BE2C (cell line): ENCODE results near the gene ST6GALNAC3.

Experiments
- DNase-seq: peaks from one replicate; pipeline ENCODE4 v3.0.0-alpha.2; 2020
- H3K27me3 ChIP-seq: fragments of 250-450 bp; sonication (Bioruptor Pico); 2 replicates; pipeline ENCODE4 v1.5.1; 2020; ENCODE audit warnings: mild to moderate bottlenecking
- H3K36me3 ChIP-seq: fragments of 250-450 bp; sonication (Bioruptor Pico); 2 replicates; pipeline ENCODE4 v1.5.1; 2020; ENCODE audit warnings: mild to moderate bottlenecking
- H3K4me1 ChIP-seq: fragments of 250-450 bp; sonication (Bioruptor Pico); 2 replicates; pipeline ENCODE4 v1.5.1; 2020
- H3K4me3 ChIP-seq: 2 replicates; pipeline ENCODE4 v1.5.1; 2011; ENCODE audit warnings: low read depth, low read length
- H3K9me3 ChIP-seq: fragments of 250-450 bp; sonication (Bioruptor Pico); 2 replicates; pipeline ENCODE4 v1.5.1; 2020
- CTCF ChIP-seq: IDR thresholded peaks from 2 replicates; pipeline ENCODE4 v1.5.1; 2012; ENCODE audit warnings: mild to moderate bottlenecking, low read depth, low read length

ST6GALNAC3 gene

GRCh38 chr1:76179219-76179698 lies 104.7 kb downstream of the ST6GALNAC3 start:
- Histone ChIP-seq H3K27me3 (no peaks in the 10 kb centered on the region), H3K4me3 (no peak overlapping the region), H3K4me1 (no peaks in the 10 kb centered on the region), H3K9me3 (no peaks in the 10 kb centered on the region), H3K36me3 (no peaks in the 10 kb centered on the region)
- DNase-seq: no peak
- TF ChIP-seq CTCF: no peak

GRCh38 chr1:76185207-76185606 lies 110.7 kb downstream of the ST6GALNAC3 start:
- H3K27me3 ChIP-seq: no peaks in the 10 kb centered on the region
- no peaks in the 10 kb centered on the region for H3K4me1 ChIP-seq
- TF ChIP-seq CTCF: no peak
- H3K36me3 ChIP-seq: no peaks in the 10 kb centered on the region
- no peak for DNase-seq
- no peaks in the 10 kb centered on the region for H3K9me3 ChIP-seq
- H3K4me3 ChIP-seq: no peak overlapping the region

GRCh38 chr1:76186554-76187170 lies 112.1 kb downstream of the ST6GALNAC3 start:
- Histone ChIP-seq H3K4me1 (no peaks in the 10 kb centered on the region), H3K27me3 (no peaks in the 10 kb centered on the region), H3K36me3 (no peaks in the 10 kb centered on the region), H3K9me3 (no peaks in the 10 kb centered on the region), H3K4me3 (no peak overlapping the region)
- no peak for TF ChIP-seq CTCF
- DNase-seq: no peak

GRCh38 chr1:76187436-76187835 lies 112.9 kb downstream of the ST6GALNAC3 start:
- no peak for DNase-seq
- no peaks in the 10 kb centered on the region for H3K9me3 ChIP-seq
- H3K27me3 ChIP-seq: no peaks in the 10 kb centered on the region
- TF ChIP-seq CTCF: no peak
- H3K4me1 ChIP-seq: no peaks in the 10 kb centered on the region
- no peaks in the 10 kb centered on the region for H3K36me3 ChIP-seq
- no peak overlapping the region for H3K4me3 ChIP-seq

- Histone ChIP-seq H3K9me3 (no peaks in the 10 kb centered on the region), H3K27me3 (no peaks in the 10 kb centered on the region), H3K36me3 (no peaks in the 10 kb centered on the region), H3K4me3 (no peak overlapping the region), H3K4me1 (no peaks in the 10 kb centered on the region)
- TF ChIP-seq CTCF: no peak
- DNase-seq: no peak
These were observed 114.8 kb downstream of the ST6GALNAC3 start for GRCh38 chr1:76189310-76189709.

- no peaks in the 10 kb centered on the region for H3K27me3 ChIP-seq
- H3K4me1 ChIP-seq: no peaks in the 10 kb centered on the region
- DNase-seq: no peak
- no peaks in the 10 kb centered on the region for H3K9me3 ChIP-seq
- no peaks in the 10 kb centered on the region for H3K36me3 ChIP-seq
- no peak for TF ChIP-seq CTCF
- H3K4me3 ChIP-seq: no peak overlapping the region
These were observed 116.3 kb downstream of the ST6GALNAC3 start for GRCh38 chr1:76190749-76191424.
